ENCODE data around the gene AMFR.

DNA sequence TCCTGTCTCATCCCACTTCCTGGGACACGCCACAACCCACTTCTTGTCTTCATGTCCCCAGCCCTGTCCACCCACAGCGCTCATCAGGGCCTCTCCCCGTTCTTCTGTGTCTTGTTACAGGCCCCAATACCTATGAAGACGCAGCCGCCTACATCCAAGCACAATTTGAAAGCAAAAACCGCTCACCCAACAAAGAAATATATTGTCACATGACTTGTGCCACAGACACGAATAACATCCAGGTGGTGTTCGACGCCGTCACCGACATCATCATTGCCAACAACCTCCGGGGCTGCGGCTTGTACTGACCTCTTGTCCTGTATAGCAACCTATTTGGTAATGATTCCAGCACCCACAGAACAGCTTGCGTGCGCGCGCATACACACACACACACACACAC, 70.6 kb downstream of the AMFR start:
- TF ChIP-seq, protein P1, sequence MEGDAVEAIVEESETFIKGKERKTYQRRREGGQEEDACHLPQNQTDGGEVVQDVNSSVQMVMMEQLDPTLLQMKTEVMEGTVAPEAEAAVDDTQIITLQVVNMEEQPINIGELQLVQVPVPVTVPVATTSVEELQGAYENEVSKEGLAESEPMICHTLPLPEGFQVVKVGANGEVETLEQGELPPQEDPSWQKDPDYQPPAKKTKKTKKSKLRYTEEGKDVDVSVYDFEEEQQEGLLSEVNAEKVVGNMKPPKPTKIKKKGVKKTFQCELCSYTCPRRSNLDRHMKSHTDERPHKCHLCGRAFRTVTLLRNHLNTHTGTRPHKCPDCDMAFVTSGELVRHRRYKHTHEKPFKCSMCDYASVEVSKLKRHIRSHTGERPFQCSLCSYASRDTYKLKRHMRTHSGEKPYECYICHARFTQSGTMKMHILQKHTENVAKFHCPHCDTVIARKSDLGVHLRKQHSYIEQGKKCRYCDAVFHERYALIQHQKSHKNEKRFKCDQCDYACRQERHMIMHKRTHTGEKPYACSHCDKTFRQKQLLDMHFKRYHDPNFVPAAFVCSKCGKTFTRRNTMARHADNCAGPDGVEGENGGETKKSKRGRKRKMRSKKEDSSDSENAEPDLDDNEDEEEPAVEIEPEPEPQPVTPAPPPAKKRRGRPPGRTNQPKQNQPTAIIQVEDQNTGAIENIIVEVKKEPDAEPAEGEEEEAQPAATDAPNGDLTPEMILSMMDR (IDR thresholded peaks at IDR 0.05) = no peak
- TF ChIP-seq POLR2A (IDR thresholded peaks at IDR 0.05) = no peak
